Activated effector memory CD4-positive, alpha-beta T cell treated with anti-CD3 and anti-CD28 coated beads, Interleukin-2, amount 50 U/mL, for 16 hours (primary cell): ENCODE measurements around the gene MMD.
"Not testable (repeated sequence)": the region's sequence is repeated elsewhere in the genome, so short reads cannot be mapped to it uniquely, and the experiment has no call there.

Experiments
- DNase-seq: peaks from one replicate; pipeline ENCODE4 v3.0.0-alpha.2; 2020

The MMD gene

DNA sequence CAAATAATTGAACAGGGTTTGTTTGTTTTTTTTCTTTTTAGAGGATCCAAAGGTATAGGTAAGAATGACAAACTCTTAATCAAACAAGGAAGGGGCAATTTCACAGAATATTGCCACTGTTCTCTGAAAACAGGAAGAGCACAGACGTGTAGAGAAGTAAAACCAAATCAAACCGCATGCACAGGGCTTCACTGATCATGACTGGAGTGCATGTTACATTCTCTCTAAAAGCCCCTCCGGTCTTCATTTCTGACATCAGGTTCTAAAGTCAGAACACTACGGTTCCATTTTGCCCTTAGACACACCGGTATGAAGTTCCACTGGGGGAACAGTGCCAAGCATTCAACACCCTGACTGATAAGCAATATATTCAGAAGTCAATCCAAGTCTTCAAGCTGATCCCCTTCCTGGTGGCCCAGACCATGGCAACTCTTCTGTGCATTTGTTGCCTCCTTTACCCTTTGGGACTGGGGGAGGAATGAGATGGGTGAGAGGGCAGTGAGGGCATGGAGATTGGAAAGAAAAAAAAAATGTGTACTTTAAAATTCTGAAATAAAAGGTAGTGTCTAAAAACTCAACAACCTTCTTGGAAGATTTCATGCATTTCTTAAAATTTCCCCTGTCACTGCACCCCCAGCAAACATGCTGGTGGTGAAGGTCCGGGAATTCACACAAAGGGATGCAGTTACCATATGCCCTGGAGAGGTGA lies 1.4 kb downstream of the MMD start:
- DNase-seq = no peak

DNA sequence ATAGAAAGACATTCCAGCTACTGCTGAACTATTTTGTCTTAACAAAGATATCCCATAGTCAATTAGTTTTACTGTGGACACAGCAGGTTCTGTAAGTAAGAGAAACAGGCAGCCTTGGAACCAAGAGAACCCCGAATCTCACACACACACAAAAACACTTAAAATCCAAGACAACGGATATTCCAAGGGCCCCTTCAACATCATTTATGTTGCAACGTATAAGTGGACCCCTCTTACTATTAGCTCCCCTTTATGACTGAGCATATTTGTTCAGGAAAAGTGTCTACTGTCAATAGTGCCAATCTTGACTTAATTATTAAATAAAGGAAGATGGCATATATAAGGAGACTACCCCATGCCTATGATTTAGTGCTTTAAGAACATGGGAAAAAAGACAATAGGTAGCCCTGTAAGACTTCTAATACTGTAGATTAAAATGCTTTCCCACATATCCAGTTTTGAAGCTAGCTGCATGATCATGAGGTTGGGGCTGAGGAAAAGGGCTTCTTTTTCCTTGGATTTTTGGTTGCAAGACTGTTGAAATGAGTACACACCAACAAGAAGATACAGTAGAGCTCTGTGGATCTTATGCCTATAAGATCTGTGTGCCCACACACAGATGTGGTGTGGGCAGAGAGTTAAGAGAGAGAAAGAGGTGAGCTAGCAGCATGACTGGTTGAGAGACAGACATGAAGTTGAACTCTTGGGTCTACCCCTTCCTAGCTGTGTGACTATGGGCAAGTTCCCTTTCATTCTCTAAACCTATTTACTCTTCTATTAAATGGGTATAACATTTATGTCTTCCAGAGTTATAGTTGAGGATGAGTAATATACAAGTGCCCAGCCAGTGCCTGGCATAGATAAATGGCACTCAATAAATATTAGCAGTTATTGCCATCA lies 3.0 kb downstream of the MMD start:
- DNase-seq = no peak

DNA sequence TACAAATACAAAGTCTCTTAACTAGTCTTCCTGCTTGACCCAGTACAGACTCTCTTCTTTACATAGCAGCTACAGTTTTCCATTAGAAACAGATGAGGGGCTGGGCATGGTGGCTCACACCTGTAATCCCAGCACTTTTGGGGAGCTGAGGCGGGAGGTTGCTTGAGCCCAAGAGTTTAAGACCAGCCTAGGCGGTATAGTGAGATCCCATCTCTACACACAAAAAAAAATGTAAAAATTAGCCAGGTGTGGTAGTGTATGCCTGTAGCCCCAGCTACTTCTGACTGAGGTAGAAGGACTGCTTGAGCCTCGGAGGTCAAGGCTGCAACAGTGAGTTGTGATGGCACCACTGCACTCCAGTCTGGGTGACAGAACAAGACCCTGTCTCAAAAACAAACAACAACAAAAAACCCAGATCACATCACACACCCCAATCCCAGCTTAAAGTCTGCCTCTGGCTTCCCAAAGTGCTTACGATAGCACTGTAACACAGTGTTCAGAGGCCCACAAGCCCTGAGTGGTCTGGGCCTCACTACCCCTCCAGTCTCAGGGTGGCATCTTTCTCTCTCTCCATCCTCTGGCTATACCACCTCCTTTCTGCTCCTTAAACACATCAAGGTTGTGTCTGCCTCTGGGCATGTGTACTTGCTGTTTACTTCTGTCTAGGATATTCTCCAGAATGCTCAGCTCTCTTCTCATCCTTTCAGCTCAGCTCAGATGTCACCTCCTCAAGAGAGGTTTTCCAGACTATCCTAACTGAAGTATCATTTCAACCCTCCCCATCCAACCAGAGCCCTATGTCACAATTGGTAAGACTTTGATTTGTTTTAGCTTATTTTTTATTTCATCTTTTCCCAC lies 4.0 kb downstream of the MMD start:
- DNase-seq = no peak

DNA sequence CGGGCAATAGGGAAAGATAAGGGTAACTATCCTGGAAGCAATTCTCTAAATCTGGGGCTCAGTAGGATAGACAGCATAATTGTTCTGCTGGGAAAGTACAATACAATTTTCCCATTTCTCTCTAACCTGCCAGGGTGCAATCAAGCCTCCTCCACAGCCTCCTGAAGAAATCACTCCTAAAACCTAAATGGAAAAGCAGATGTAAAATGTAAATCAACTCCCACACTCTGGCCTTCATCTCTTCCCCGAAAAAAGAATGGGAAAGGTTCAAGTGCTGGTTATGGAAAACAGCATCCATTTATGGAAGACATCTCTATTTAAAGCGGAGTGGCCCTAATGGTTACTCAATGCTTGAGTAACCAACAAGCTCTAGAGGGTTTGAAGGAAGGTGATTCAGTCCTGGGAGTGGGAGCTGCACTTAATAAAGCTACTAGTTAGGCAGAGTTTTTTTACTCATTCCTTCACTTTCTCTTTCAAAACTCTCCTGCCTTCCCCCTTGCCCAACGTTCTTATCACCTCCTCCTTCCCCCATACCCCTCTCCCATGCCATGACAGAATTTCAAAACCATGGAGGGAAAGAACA lies 5.1 kb downstream of the MMD start:
- DNase-seq = no peak

DNA sequence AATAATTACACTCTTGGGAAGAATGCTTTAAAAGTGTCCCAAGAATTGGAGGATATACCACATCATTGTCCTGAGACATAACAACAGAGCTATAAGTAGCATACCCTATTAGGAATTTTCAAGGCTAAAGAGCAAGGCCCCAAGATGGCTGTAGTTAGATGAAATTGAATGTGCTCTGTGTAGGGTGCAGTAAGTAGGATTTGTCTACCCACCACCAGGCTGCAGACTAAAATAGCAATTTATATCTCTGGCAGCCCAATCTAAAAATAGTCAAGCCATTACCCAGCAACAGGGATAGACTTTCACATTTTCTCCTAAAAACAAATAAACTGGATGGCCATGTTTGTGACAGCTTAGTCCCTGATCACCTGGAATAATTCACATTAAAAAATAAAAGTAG lies 5.6 kb downstream of the MMD start:
- DNase-seq = no peak

DNA sequence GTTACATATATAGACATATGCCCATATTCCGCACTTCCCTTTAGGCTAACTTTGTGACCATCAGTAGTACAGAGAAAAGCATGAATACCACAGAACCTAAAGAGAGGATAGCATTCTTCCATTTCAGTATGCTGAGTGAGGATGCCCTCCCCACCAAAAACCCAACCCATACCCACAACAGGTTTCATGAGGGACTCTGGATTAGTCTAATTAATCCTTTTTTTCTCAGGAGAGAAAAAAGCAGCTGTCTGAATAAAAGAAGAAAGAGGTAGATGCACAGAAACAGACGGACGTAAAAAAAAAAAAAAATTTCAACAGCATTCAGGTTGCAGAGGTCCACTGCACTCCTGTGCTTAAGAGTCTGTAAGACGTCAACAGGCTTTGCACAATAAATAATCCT lies 6.7 kb downstream of the MMD start:
- no peak for DNase-seq

DNA sequence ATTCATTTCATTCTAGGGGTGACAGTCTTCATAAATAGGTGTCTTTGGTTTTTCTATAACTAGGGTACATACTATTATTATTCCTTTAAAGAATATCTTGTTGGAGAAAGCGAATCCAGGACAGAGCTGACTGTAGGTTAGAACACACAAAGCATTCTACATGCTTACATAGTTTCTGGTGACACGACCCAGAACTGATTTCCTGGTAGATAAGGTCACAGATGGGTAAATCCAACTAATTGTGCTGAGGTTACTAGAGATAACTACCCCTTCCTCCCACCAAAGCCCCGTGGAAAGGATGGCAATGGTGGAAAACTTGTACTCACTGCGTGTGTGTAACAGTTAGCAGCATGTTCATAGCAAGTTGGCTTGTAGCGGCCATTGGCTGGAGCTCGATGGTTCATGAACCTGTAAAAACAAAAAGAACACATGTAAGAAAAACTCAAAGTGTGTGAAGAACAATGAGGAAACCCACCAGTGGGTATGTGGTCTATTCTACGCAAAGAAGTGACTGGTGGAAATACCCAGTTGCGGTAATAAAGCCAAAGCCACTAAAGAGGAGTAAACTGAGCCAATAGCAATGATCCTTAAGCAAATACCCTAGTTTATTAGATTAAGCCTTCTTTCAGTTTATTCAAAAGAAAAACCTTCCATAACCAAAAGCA lies 7.7 kb downstream of the MMD start:
- no peak for DNase-seq

DNA sequence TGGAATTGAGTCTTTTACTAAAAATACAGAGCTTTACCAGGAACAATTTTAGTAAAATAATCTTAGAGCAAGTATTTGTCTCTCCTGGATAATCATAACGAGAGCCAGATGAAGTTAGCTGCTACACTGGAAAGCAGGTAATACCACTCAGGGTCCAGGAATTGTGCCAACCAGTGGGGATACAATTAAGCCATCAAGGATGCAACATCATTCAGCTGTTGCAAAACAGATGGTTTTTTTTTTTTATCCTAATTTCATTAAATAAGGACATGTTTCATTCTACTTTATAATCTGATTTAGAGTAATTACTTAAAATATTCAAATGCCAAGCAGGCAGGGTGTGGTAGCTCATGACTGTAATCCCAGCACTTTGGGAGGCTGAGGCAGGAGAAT lies 10.2 kb downstream of the MMD start:
- DNase-seq = no peak

DNA sequence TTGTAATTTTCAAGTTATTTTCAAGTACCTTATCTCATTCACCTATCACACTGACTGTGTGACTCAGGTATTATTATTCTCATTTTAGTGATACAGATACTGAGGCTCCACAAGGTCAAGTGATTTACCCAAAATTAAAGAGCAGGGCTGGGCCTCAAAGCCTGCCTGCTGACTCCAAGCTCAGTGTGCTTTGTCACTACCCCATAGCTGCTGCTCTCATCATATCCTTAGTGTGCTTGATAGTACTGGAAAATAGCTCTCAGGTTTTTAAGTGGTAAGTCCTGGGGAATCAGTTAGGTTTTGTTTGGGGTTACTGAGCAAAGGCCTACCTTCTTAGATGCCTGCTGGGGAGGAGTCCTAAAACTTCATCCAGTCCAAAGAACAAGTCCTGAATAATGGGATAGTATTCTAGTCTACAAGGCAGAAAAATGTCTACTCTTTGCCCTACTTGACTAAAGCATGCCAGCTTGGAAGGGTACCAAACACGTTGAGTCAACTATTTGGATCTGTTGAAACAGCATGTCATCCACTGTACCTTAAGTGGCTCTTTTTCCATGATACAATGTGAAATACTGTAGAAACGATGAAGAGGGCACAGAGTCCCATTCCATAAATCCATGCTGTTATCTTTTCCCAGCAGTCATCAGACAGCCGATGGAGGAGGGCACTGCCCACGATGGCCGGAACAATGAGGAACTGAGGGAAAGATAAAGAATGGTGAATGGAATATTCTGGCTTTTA lies 10.7 kb downstream of the MMD start:
- no peak for DNase-seq

DNA sequence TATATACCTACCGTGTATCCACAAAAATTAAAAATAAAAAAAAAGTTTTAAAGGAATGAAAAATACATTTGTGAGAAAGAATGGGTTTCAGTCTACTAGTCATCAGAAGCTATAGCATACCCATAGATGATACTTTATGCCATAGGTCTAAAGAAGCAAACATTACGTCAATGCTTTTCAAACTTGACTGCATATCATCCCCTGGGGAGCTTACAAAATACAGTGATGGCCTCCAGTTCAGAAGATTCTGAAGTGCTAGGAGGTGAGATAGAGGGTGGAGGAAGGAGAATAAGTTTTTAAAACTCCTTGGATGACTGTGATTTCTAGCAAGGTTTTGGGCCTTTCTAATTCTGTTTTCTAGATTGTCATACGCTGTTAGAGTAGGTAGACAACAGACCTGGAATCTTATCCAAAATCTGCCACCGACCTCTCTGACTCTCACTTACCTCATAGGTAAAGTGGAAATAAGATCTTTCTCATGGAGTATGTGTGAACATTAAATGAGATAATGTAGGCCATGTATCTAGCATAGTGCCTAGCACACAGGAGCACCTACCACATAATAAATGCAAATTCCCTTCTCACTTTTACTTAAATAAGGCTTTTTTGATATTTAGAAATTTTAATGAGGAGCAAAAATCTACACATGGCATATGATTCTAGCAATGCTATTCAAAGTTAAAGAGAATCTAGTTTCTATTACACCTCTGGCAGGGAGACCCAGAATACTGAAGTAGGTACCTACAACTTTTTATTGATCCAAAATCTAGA lies 12.4 kb downstream of the MMD start:
- no peak for DNase-seq

DNA sequence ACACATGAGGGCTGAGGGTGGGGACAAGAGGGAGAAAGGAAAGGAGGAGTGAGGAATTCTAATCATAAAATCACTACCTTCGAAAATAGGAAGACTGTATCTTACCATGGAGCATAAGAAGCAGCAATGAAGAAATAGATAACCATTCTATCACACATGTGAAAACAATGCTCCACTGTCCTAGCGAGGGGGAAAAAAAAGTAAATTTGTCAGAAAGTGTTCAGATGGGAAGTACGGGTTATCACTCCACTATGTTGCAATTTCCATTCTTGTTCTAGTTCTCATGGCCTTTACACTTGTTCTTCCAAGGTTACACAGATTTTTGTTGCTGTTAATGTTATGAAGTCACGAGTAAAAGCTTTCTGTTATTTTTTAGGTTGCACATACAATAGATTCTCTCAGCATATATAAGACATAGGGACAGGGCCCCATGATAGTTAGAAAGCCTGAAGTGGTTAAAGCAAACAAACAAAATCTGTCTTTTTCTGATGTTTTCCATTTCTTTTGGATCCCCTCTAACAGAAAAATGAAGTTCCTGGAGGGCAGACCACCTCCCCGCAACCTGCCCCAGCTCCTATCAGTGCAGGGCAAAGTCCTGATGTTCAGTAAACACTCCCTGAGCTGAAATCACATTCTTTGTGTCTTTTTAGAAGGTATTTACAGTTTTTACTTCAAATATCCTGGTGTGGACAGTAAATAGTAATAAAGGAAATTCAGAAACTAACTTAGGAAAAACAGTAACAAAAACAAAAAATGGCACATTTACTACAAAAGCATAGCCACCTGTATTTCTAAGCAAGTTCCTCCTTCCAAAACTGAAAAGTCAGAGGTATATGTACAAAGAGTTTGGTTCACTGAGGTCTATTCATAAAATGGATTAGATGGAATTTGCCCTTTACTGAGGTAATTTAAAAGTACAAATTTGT lies 13.7 kb downstream of the MMD start:
- no peak for DNase-seq

DNA sequence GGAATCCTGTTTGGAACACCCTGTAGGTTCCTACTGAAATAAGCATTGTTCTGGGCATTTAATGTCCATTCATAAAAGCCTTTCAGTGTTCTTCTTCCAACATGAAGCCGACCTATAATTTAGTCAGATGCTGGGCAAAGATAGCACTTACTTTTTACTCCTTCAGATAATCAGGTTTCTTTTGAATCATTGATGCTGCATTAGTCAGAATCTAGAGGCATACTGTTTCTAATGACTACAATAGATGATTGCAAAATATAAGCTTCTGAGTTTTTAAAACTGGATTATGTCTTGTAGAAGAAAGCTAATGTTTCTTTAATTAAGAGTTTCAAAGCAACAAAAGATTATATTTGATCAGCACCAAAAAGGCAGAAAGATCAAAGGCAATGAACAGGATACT lies 16.0 kb downstream of the MMD start:
- DNase-seq = no peak

DNA sequence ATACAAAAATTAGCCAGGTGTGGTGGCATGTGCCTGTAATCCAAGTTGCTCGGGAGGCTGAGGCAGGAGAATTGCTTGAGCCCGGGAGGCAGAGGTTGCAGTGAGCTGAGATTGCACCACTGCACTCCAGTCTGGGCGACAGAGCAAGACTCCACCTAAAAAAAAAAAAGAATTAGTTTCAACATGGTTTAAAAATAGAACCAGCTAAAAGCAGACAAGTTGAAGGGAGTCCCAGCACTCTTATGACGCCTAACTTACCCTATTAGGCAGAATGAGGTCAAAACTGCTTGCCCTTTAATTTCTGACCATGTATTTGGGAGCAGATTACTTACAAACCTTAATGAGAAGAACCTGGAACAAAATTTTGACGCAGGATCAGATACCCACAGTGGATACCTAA lies 17.4 kb downstream of the MMD start:
- DNase-seq = not testable (repeated sequence)

DNA sequence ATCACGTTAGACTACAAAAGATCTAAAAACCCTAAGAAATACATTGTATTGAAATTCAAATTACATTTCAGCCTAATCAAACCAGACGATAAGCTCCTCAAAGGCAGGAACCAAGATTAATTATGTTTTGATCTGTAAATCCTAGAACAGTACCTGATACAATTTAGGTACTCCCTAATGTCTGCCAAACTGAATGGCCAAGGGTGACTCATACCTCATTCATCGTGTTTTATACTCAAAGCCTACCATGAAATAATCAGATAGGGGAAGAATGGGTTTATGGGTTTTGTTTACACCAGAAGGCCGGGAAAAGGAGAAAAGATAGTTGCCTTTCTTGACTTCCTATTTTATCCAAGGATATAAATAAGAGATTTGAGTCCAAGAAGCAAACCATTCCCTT lies 19.3 kb downstream of the MMD start:
- no peak for DNase-seq

DNA sequence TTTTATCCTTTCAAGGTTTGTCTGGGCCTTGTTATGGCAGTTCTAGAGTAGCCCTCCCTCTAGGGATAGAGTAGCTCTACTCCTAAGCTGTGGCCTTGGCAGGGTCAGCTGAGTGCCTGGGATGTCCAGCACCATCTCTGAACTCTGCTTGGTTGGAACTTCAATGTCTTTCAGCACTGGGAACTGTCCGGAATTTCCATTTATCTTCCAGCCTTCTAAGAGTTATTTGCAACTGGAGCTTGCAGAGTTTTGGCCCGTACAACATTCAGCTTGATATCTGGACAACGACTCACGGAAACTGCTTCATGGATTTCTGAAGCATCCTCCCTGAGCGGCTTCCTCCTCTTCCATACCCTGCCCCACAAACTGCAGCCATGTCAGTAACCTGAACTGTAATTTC lies 22.9 kb downstream of the MMD start:
- DNase-seq = no peak

DNA sequence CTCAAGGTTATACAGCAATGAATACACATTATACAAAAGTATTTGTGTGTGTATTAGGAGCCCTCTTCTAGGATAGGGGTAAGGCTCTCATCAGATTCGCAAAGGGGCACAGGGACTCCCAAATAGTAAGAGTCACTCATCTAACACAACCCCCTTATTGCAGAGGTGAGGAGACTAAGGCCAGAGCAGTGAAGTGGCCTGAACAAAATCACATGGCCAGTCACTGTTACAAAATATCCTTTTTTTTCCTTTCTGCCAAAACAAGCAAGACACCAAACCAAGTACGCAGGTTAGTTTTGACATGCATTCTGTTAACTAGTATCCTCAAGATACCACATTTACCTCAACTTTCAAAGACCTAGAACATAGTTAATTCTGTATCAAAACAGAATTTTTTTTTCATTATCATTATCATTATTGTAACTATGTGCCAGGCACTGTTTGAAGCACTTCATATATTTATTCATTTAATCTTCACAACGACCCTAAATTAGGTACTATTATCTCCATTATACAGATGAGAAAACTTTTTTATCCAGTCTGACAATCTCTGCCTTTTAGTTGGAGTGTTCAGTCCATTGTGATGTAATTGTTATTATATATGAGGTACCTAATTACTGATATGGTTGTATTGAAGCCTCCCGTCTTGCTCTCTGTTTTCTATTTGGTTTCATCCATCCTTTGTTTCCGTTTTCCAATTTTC lies 25.7 kb downstream of the MMD start:
- no peak for DNase-seq

DNA sequence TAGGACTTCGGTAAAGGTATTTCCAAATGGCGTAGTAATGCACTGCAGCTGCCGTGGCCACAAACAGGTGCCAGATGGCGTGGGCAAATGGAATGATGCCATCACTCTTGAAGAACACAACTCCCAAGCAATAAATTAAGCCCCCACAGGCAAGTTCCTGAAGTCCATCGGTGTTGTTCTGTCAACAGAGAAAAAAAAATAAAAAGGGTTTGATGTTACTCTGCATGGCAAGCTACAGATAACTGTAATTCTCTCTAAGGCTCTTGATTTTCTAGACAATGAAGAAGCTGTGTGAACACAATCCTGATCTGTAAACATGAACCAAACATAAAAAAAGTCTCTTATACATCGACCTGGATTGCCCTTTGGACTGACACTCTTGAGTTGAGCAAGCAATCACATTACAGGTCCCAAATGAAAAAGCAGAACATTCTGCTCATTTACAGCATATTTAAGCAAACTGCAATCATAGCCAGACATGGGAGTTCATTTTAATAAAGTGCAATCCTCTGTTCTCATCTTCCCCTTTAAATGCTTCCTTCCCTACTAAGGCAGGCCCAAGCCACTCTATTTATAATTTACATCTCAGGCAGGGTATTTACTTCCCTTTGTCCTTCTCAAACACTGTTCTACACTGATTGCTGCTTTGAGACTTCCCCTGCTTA lies 27.1 kb downstream of the MMD start:
- DNase-seq = no peak

DNA sequence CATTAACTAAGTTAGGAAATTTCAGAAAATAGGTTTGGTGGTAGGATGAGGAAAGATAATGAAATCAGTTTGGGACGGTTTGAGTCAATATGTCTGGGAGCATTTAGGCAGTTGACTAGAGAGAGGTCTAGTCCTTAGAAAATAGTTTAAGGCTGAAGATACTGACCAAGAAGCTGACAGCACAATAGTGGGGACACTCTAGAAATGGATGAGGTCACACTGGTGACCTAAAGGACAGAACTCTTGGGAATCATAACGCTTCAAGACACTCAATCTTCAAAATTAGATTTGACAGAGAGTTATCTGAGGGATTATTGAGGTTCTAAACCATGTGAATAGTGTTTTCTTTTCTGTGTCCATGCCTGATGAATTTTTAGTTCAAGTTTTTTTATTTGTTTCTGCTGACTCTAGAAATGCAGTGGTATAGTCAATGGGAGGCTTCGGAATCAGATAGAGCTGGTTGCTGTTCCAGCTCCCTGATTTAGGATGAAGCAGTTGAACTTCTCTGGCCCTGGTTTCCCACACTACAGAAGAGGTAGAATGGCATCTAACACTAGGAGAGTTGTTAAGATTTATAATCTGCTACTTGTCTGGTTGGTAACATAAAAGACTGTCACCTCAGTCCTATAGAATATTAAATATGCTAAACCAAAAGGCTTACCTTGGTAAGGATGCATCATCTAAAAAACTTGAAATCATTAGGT lies 29.7 kb downstream of the MMD start:
- DNase-seq = no peak
